Kidney (tissue), 14 donors: Measurements from ENCODE around the gene FLCN. TPM values are rescaled to one million over a fixed set of nuclear protein-coding genes. Genes with fewer than 3 reads are reported as not detected.
A peak's percentile ranks its signal among the peaks of the same experiment; 100 is the strongest.

ENCODE experiments used
- DNase-seq, 5 donors: peaks; one replicate each; pipeline ENCODE4 v3.0.0-alpha.2; 2013 to 2020
- FAIRE-seq: peaks from 2 replicates; lab custom pipeline; 2012; peaks lifted over from hg19 to GRCh38; lab: Jason Lieb, UNC
- H3K27ac ChIP-seq, 2 donors: one replicate each; pipeline ENCODE4 v1.7.0; 2013; ENCODE audit warnings: low read depth in 2 of 2, low read length in 2 of 2, inconsistent platforms in 1 of 2
- H3K27me3 ChIP-seq: one replicate; pipeline ENCODE4 v1.7.1; 2013; ENCODE audit warnings: low read length, inconsistent platforms; ENCODE audit not compliant: control insufficient read depth, insufficient read depth
- H3K36me3 ChIP-seq, 3 donors: one replicate each; pipeline versions ENCODE4 v1.7.0 to v1.7.1; 2013; ENCODE audit warnings: low read length in 3 of 3, control low read depth in 1 of 3, inconsistent platforms in 1 of 3; ENCODE audit not compliant: insufficient read depth in 3 of 3, control insufficient read depth in 2 of 3
- H3K4me1 ChIP-seq, 3 donors: one replicate each; pipeline versions ENCODE4 v1.7.0 to v1.7.1; 2013; ENCODE audit warnings: low read length in 3 of 3, inconsistent platforms in 1 of 3, low read depth in 1 of 3; ENCODE audit not compliant: control insufficient read depth in 2 of 3, insufficient read depth in 2 of 3
- H3K4me3 ChIP-seq, 3 donors: one replicate each; pipeline versions ENCODE4 v1.7.0 to v1.8.1; 2013; ENCODE audit warnings: low read length in 3 of 3, control low read depth in 1 of 3, inconsistent platforms in 1 of 3
- H3K9ac ChIP-seq, 3 donors: one replicate each; pipeline versions ENCODE4 v1.7.0 to v1.7.1; 2013; ENCODE audit warnings: low read length in 3 of 3, control low read depth in 1 of 3, inconsistent platforms in 1 of 3
- H3K9me3 ChIP-seq, 3 donors: one replicate each; pipeline versions ENCODE4 v1.7.0 to v1.7.1; 2013; ENCODE audit warnings: low read length in 3 of 3, control low read depth in 1 of 3, inconsistent platforms in 1 of 3; ENCODE audit not compliant: control insufficient read depth in 2 of 3, insufficient read depth in 1 of 3
- CTCF ChIP-seq: IDR thresholded peaks from 3 replicates; pipeline ENCODE4 v1.5.1; 2012; ENCODE audit warnings: mild to moderate bottlenecking, moderate library complexity, borderline replicate concordance; ENCODE audit not compliant: insufficient read depth; ENCODE audit errors: extremely low read depth
- intact Hi-C: fragments of 100-400 bp; cut with DNase I; formaldehyde crosslinking; loops from one replicate; pipeline ENCODE4 v1.11.1; 2022
- polyA plus RNA-seq: library from polyadenylated mRNA; stranded (reverse); fragments of 350-450 nt; fragmentation: Illumina TruSeq; extraction: RNeasy Lipid Tissue Mini Kit (QIAGEN cat#74804); gene quantifications from one replicate; pipeline ENCODE4 v1.2.3, GENCODE V29; 2014; ENCODE audit warnings: low read depth, low replicate concordance; ENCODE audit not compliant: insufficient read depth
- total RNA-seq: library from RNA; stranded (reverse); fragmentation: NEBNext Ultra II Directional; extraction: Animal tissue kit (Norgen Biotek cat#: 25700); gene quantifications from one replicate; pipeline ENCODE4 v1.2.1, GENCODE V29; 2021
- donor health status: control.
- donor health status: control.
- donor health status: control.
- donor health status: control.
- donor health status: control.
- donor health status: DM: yes; HTN: yes; CAD: no.
- donor health status: Normal renal cell carcinoma (clear cell type).

FLCN gene
- total and polyA plus RNA-seq, 2 donors from 2014 or later, result 14.2 to 44.4 TPM

GRCh38 chr17:17164156-17164555, 72.8 kb downstream of the FLCN start:
- no peak for FAIRE-seq
- H3K9ac ChIP-seq, result no peak overlapping the region

More at GRCh38 chr17:17164156-17164555, 72.8 kb downstream of the FLCN start:
- no peaks in the 10 kb centered on the region for H3K4me1 ChIP-seq
- no peaks in the 10 kb centered on the region for H3K27me3 ChIP-seq
- no peaks in the 10 kb centered on the region for H3K9me3 ChIP-seq
- intact Hi-C loops, result no loop called here
- peak in 1 of 5 donors; percentile 73 for DNase-seq
- TF ChIP-seq CTCF, result no peak
- no peak overlapping the region for H3K27ac ChIP-seq
- no peak overlapping the region for H3K4me3 ChIP-seq
- H3K36me3 ChIP-seq, result peaks cover 2 to 60% (median 46%) of the 10 kb centered on the region in 3 donors

Other genes starting within 250 kb of the FLCN start
- gene MPRIP, start 194.7 kb downstream of the FLCN start, total RNA-seq, result 250 TPM
- gene MPRIP, start 194.7 kb downstream of the FLCN start, polyA plus RNA-seq, result 120 TPM
- gene PLD6, start 30.8 kb downstream of the FLCN start, total RNA-seq, result 3.7 TPM
- 2.9 TPM for gene PLD6, start 30.8 kb downstream of the FLCN start, polyA plus RNA-seq
- 48.1 TPM for gene COPS3, start 44.1 kb upstream of the FLCN start, total RNA-seq
- gene COPS3, start 44.1 kb upstream of the FLCN start, polyA plus RNA-seq, result 46.9 TPM
- gene NT5M, start 66.2 kb upstream of the FLCN start, total RNA-seq, result 2.8 TPM
- 10.0 TPM for gene NT5M, start 66.2 kb upstream of the FLCN start, polyA plus RNA-seq
- gene MED9, start 239.8 kb upstream of the FLCN start, total RNA-seq, result 20.8 TPM
- gene MED9, start 239.8 kb upstream of the FLCN start, polyA plus RNA-seq, result 24.5 TPM